HG03432 (cell line): ENCODE measurements around the gene TNFAIP8L1.

Source experiments
- ATAC-seq: cut with Tn5 transposase; IDR thresholded peaks from one replicate; pipeline ENCODE4 v1.9.1; 2021; ENCODE audit warnings: mild to moderate bottlenecking, moderate library complexity; ENCODE audit not compliant: unreplicated experiment

TNFAIP8L1 gene

DNA sequence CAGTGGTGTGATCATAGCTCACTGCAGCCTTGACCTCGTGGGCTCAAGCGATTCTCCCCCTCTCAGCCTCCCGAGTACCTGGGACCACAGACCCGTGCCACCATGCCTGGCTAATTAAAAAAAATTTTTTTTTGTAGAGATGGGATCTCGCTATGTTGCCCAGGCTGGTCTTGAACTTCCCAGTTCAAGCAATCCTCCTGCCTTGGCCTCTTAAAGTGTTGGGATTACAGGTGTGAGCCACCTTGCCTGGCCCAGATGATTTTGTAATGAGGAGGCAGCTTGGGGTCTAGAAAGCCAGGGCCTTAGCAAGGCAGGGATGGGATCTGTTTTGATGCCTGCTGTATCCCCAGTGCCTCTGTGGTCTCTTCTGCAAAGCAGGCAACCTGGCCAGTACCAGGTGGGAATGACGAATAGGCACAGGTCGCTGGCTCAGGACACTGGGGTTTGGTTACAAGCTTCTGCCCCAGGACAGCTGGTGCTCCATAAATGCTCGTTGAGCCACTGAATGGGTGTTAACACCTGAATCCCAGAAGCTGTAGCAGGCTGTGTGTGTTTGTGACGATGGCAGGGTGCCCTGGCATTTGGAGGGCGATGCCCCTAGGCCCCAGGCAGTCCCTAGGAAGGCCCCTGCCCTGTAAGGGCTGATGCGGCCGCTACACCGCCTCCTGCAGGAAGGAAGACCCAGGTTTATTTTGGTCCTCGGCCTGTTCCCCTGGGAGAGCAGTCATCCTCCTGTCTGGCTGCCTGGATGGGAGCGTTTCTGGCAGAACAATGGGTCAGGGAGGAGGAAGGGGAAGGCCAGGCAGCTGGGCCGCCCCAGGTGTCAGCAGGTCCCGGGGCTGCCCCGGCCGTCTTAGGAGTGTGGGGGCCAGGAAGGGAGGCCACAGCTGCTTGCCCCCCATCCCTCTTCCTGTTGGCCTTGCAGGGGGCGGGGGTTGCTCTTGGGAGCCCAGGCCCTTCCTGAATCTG lies 8.6 kb downstream of the TNFAIP8L1 start:
- ATAC-seq: no peak

DNA sequence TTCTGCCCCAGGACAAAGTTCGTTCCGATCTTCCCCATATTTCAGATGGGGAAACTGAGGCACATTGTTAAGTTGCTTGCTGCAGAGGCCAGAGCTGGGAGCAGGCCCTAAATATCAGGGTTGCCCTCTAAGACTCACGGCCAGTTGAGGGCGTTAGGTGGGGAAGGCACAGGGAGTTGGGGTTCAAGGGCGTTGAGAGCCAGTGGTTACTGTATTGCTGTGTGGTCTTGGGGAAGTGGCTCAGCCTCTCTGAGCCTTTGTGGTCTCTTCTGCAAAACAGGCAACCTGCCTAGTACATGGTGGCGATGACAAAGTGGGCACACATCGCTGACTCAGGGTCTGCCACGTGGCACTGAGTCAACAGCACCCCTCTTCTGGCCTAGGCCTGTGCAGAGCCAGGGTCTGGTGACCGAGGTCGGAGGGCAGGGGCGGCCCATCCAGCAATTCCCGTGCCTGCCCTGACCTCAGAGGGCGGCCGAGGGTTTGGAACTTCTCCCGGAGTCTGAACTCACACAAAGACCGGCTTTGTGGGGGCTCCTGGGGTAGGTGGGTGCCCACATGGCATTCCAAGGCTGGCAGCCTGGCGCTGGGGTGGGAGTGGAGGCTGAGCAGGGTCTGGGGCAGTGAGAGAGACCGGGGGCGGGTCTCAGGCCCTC lies 10.2 kb downstream of the TNFAIP8L1 start:
- ATAC-seq: no peak

DNA sequence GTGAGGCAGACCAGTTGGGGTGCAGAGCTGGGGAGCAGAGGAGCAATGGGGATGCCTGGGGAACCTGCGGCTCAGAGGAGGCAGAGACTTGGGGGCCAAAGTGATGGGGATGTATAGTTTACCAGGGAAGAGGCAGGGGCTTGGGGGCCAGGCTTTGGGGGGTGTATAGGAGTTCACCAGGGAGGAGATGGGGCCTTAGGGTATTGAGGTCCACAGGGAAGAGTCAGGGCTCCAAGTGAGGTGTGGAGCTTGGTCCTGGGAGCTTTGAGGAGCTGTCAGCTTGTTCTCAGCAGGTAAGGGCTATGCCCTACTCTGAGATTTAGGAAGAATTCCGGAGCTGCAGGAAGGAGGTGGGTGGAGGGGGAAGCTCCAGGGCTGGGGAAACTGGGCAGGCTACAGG lies 10.8 kb downstream of the TNFAIP8L1 start:
- no peak for ATAC-seq

DNA sequence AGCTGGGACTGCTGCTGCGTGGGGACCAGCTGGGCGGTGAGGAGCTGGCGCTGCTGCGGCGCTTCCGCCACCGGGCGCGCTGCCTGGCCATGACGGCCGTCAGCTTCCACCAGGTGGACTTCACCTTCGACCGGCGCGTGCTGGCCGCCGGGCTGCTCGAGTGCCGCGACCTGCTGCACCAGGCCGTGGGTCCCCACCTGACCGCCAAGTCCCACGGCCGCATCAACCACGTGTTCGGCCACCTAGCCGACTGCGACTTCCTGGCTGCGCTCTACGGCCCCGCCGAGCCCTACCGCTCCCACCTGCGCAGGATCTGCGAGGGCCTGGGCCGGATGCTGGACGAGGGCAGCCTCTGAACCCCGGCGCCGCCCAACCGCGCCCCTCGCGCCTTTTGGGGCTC lies 12.8 kb downstream of the TNFAIP8L1 start:
- ATAC-seq: no peak

DNA sequence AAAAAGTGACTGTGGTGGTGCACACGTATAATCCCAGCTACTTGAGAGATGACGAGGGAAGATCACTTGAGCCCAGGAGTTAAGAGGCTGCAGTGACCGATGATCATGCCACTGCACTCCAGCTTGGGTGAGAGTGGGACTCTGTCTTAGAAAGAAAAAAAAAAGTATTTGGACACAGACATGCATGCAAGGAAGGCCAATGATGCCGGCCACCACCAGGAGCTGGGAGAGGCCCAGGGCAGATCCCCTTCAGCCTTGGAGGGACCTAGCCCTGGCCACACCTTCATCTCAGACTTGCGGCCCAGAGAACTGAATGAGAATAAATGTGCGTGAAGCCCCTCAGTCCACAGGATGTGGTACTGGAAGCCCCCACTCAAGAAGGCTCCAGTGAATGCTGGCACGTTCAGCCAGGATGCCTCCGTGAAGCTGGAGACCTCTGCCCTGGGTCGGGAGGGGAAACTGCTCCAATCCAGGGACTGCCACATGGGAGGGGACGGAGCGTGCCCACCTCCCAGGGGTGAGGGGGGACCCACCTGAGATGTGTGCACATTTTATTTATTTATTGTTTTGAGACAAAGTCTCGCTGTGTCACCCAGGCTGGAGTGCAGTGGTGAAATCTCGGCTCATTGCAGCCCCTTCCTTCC lies 14.6 kb downstream of the TNFAIP8L1 start:
- ATAC-seq: no peak

DNA sequence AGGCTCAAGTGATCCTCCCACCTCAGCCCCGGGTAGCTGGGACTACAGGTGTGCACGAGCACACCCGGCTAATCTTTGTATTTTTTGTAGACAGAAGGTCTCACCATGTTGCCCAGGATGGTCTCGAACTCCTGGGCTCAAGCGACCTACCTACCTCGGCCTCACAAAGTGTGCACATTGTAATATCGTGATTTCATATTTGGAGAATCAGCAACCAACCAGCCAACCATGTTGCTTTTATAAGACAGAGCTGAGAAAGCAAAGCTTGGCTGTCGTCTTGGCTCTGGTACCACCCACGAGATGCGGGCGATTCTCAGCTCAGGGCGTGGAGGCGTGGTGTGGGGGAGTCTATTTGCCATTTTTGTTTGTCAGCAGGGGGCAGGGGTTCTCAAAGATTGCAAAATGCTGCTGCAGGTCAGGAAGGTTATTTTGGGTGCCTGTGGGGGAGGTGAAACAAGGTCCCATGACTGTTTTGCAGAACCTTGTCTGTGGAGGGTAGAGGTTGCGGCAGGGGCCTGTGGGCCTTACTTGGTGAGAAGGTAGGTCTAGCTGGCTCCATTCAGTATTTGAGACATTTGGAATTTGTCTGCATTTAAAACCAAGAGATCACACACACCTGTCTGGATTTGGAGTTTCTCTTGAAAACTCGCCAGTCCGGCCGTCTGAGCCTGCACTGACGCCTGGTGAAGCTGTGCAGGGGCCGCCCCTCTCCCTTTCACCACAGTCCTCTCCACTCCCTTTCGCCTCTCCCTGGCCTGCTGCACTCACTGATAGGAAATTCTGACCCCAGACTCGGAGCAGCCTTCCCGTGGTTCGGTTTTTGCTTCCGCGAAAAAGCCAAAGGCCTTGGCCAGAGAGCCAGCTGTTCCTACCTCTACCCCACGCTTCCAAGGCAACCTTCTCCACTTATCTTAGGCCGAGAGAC lies 15.4 kb downstream of the TNFAIP8L1 start:
- ATAC-seq: no peak

DNA sequence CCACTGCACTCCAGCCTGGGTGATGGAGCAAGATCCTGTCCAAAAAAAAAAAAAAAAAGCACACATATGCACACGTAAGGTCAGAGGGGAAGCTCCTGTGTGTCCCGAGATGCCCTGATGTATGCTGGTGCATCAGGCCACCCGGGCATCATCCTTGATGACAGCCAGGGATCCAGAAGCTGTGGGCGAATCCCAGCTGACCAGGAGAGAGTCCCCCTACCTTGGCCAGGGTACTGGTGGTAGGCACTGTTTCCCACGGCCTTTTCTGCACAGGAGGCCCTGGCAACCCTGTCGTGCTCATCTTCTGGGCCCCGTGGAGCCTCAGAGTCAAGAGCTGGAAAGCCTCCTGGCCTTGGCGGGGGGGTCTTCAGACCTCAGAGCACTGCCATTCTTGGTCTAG lies 16.8 kb downstream of the TNFAIP8L1 start:
- ATAC-seq: no peak

DNA sequence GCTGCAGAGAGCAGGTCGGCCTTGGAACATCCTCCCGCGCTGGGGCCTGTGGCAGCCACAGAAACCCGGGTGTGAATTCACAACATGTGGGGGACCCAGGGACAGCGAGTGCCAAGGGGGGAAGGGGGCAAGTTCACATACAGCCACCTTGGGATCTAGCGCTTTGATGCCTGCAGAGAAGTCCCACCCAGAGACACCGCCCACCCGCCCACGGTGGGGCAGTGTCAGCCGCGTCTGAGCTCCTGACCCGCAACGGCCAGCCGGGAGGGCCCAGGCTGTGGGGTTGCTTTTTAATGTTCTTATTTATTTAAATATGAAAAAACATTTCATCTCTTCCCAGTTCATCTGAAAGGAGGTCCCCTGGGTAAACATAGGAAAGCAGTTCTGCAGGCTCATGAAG lies 17.9 kb downstream of the TNFAIP8L1 start:
- no peak for ATAC-seq

DNA sequence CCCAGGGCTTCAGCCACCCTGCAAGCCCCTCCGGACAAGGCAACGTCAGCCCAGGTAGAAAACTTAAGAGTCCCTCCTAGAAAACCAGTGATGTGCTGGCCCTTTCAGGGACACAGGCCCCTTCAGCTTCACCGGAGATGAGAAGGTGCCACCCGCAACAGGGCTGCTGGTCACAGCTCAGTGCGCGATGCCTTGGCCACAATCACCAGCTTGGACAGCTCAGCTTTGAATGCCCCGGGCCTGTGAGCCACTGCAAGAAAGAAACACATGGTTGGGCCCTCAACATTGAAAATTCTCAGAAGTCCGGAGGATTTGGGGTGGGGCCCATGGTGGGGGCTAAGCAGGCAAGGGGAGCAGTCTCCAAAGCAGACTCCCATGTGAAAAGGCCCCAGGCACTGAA lies 18.5 kb downstream of the TNFAIP8L1 start:
- no peak for ATAC-seq

DNA sequence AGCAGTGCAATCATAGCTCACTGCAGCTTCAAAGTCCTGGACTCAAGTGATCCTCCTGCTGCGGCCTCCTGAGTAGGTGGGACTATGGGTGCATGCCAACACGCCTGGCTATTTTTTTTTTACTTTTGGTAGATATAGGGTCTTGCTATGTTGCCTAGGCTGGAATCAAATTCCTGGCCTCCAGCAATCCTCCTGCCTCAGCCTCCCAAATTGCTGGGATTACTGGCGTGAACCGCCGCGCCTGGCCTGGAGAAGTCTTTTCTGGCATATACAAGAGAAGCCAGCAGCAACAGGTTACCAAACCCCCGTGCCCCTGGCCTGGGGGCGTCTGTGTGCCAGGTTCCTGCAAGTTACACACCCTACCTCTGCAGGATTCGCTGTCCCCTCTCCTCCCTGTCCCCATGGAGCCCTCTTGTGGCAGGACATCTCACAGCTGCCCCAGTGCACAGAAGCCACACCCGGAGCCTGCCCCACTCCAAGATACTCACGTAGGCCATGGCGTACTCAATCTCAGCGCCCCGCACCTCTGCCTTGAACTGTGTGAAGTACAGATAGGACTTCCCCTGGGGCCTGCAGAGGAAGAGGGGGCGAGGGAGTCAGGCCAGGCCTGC lies 21.0 kb downstream of the TNFAIP8L1 start:
- no peak for ATAC-seq

DNA sequence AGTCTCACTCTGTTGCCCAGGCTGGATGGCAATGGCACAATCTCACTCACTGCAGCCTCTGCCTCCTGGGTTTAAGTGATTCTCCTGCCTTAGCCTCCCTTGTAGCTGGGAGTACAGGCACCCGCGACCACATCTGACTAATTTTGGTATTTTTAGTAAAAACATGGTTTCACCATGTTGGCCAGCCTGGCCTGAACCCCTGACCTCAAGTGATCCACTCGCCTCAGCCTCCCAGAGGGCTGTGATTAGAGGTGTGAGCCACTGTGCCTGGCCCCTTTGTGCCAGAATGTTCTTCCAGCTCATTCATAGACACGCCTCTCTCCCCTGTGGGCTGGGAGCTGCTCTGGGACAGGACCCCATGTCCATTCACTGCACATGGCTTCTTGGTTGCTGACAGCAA lies 21.7 kb downstream of the TNFAIP8L1 start:
- ATAC-seq: no peak

DNA sequence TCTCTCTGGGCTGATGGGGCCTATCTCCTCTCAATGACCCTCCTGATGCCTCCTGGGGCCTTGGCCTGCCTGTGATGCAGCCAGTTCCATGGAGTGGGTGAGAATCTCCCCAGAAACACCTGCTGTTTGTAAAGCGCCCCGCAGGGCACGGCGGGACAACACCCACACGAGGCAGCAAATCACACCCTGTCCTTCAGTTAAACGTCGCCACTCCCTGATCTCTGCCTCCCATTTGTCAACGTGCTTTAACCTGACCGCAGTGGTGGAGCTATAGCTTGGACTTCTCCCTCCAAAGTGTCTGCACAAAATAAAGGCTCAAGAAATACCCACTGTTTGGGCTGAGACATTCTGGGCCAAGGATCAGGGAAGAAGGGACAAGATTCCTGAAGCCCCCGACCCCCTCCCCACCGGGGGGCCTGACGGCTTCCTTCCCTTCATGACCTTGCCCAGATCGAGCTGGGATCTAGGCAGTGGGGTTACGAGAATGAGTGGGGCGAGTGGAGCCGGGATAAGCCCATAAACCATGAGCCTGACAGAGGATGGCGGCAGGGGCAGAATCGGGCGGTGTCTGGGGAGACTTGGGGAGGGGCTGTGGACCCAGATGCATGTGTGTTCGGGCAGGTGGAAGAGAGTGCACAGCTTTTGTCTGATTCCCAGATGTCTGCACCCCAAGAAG lies 22.8 kb downstream of the TNFAIP8L1 start:
- ATAC-seq: no peak

DNA sequence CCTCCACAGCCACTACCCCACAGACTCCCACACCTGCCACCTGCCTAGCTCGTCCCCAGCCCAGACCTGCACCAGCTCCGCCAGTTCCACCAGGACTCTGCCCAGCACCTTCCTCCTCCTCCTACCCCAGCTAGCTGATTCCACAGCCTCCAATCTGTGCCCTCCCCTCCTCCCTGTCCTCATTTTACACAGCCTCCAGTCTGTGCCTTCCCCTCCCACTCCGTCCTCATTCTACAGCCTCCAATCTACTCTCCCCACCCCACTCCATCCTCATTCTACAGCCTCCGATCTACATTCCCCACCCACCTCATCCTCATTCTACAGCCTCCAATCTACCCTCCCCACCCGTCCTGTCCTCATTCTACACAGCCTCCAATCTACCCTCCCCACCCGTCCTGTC lies 23.5 kb downstream of the TNFAIP8L1 start:
- no peak for ATAC-seq

DNA sequence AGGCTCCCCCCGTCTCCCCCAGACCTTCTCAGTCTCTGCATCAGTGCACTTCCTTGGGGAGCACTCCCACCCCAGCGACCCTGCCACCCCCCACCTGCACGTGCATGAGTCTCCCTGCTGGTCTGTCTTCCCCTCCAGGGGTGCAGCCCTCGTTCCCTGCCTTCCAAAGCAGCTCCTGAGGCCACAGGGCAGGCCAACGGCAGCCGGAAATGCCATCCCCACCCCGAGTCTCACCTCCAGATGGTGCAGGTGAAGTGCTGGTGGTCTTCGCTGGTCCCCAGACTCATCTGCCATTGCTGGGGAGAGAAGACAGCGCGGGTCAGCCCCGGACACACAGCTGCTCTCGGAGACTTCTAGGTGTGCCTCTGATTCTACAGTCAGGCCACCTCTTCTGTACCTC lies 25.3 kb downstream of the TNFAIP8L1 start:
- ATAC-seq: no peak

DNA sequence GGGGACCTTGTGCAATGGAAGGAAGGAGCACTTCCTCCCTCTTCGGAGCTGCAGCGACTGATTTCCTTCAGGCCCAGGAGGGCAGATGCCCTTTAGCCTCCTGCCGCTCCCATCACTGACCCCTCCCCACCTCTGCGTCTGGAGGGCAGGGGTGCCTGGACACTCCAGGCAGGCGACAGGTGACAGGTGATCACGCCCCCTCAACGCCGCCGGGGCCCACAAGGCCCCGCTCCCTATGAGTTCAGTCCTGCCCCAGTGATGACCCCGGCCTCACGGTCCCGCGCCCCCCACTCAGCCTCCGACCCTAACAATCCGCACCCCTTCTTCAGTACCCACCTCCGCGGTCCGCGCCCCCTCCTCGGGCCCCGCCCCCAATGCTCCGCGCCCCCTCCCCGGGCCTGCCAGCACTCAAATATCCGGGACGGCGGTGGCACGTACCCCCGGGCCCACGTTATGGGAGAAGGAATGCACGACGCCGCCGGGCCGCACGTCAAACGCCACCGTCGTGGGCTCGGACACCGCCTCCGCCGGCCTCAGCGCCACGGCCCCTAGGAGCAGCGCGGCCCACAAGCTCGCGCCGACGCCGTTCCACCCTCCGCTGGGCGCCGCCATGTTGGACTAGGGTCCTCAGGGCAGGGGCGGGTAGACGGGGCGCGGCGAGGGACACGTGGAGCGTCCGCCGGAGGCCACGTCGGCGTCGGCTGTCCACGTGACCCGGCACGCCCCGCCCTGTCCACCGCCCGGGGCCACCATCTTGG lies 30.6 kb downstream of the TNFAIP8L1 start, which contains the start of gene MYDGF:
Gene MYDGF, minus strand, starts transcription at position 620 of the 758 bp plus-strand sequence. Its CDS starts 8 bp downstream, at position 612.
- peak; percentile 86 for ATAC-seq

DNA sequence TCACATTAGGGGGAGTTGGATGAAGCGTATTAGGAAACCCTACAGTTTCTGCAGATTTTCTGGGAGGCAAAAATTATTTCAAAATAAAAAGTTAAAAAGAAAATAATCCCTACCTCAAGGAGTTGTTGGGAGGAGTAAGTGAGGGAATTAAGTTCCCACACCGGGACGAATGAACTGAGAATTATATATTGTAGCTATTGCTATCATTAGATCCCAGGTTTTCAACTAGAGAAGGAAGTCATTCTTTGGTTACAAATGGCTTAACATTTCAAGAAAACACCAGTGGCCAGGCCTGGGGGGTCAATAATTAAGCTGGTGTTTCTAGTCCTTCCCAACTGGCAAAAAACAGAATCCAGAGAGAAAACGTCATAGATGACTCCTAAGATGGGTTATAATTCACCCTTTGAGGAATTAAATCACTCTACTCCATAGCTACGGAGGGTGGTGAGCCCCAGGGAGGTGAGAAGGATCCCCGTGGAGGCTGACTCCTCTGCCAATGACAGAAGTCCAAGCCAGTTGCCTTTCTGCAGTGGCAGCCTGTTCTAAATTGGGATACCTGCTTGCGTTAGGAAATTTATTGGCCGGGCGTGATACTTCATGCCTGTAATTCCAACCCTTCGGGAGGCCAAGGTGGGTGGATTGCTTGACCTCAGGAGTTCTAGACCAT lies 32.0 kb downstream of the TNFAIP8L1 start:
- ATAC-seq: no peak

DNA sequence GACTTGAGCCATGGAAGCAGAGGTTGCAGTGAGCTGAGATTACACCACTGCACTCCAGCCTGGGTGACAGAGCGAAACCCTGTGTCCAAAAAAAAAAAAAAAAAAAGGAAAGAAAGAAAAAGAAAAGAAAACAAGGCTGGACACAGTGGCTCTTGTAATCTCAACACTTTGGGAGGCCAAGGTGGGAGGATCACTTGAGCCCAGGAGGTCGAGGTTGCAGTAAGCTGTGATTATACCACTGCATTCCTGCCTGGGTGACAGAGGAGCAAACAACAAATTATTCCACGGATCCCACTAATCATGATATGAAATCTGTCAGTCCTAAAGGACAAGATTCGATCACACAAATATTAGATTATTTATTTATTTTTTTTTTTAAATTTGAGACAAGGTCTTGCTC lies 33.9 kb downstream of the TNFAIP8L1 start:
- no peak for ATAC-seq

DNA sequence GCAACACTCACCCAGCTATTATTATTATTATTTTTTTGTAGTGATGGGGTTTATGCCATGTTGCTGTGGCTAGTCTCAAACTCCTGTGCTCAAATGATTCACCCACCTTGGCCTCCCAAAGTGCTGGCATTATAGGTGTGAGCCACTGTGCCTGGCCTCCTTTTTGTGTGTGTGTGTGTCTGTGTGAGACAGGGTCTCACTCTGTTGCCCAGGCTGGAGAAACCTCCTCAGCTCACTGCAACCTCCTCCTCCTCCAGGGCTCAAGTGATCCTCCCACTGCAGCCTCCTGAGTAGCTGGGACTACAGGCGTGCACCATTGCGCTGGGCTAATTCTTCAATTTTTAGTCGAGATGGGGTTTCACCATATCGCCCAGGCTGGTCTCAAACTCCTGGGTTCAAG lies 34.4 kb downstream of the TNFAIP8L1 start:
- no peak for ATAC-seq
